ENCODE measurements around the gene CLEC18C.
"Not testable (repeated sequence)": the region's sequence is repeated elsewhere in the genome, so short reads cannot be mapped to it uniquely, and the experiment has no call there.

CLEC18C gene

DNA sequence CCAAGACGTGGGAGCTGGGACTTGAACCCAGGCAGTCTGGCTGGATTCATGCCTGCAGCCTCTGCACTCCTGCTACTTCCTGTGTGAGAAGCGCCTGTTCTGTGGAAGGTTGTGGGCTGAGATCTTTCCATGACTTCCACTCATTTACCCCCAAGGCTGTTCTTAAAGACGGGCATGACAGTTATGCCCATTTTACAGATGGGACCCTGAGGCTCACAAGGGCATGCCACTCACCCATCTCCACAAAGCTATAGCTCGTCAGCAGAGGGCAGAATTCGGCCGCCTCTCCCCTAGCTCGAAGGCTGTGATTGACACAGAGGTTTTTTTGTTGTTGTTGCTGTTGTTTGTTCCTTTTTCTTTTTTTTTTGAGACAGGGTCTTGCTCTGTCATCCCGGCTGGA lies 26.5 kb downstream of the CLEC18C start:
- not testable (repeated sequence) for H3K4me1 ChIP-seq (ENCODE audit: control insufficient read depth, insufficient read depth, low read length); H3K36me3 ChIP-seq (ENCODE audit: control insufficient read depth, insufficient read depth, low read length); H3K27me3 ChIP-seq (ENCODE audit: control insufficient read depth, insufficient read depth, low read length); H3K9me3 ChIP-seq (ENCODE audit: control insufficient read depth, low read length); H3K9ac ChIP-seq (ENCODE audit: low read length); H3K4me3 ChIP-seq (ENCODE audit: low read length)

- not testable (repeated sequence) for H3K4me3 ChIP-seq (ENCODE audit: low read length); H3K9me3 ChIP-seq (ENCODE audit: control insufficient read depth, low read length); H3K4me1 ChIP-seq (ENCODE audit: control insufficient read depth, insufficient read depth, low read length); H3K36me3 ChIP-seq (ENCODE audit: control insufficient read depth, insufficient read depth, low read length); H3K9ac ChIP-seq (ENCODE audit: low read length); H3K27me3 ChIP-seq (ENCODE audit: control insufficient read depth, insufficient read depth, low read length)
These were observed 29.9 kb downstream of the CLEC18C start for GRCh38 chr16:70203508-70203907.

GRCh38 chr16:70204010-70204409 lies 30.4 kb downstream of the CLEC18C start:
- H3K9ac ChIP-seq (ENCODE audit: low read length); H3K9me3 ChIP-seq (ENCODE audit: control insufficient read depth, low read length); H3K4me3 ChIP-seq (ENCODE audit: low read length); H3K4me1 ChIP-seq (ENCODE audit: control insufficient read depth, insufficient read depth, low read length); H3K36me3 ChIP-seq (ENCODE audit: control insufficient read depth, insufficient read depth, low read length); H3K27me3 ChIP-seq (ENCODE audit: control insufficient read depth, insufficient read depth, low read length): not testable (repeated sequence)

DNA sequence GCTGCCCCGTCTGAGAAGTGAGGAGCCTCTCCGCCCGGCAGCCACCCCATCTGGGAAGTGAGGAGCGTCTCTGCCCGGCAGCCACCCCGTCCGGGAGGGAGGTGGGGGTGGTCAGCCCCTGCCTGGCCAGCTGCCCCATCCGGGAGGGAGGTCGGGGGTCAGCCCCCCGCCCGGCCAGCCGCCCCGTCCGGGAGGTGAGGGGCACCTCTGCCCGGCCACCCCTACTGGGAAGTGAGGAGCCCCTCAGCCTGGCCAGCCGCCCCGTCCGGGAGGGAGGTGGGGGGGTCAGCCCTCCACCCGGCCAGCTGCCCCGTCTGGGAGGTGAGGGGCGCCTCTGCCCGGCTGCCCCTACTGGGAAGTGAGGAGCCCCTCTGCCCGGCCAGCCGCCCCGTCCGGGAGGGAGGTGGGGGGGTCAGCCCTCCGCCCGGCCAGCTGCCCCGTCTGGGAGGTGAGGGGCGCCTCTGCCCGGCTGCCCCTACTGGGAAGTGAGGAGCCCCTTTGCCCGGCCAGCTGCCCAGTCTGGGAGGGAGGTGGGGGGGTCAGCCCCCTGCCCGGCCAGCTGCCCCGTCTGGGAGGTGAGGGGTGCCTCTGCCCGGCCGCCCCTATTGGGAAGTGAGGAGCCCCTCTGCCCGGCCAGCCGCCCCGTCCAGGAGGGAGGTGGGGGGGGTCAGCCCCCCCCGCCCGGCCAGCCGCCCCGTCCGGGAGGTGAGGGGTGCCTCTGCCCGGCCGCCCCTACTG lies 31.2 kb downstream of the CLEC18C start:
- not testable (repeated sequence) for H3K27me3 ChIP-seq (ENCODE audit: control insufficient read depth, insufficient read depth, low read length); H3K9ac ChIP-seq (ENCODE audit: low read length); H3K4me1 ChIP-seq (ENCODE audit: control insufficient read depth, insufficient read depth, low read length); H3K36me3 ChIP-seq (ENCODE audit: control insufficient read depth, insufficient read depth, low read length); H3K9me3 ChIP-seq (ENCODE audit: control insufficient read depth, low read length); H3K4me3 ChIP-seq (ENCODE audit: low read length)

DNA sequence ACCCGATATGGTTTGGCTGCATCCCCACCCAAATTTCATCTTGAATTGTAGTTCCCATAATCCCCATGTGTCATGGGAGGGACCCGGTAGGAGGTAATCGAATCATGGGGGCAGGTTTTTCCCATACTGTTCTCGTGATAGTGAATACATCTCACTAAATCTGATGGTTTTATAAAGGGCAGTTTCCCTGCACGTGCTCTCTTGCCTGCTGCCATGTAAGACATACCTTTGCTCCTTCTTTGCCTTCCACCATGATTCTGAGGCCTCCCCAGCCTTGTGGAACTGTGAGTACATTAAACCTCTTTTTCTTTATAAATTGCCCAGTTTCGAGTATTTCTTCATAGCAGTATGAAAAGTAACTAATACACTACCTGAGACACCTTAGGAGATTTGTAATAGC lies 32.8 kb downstream of the CLEC18C start:
- not testable (repeated sequence) for H3K27me3 ChIP-seq (ENCODE audit: control insufficient read depth, insufficient read depth, low read length); H3K9me3 ChIP-seq (ENCODE audit: control insufficient read depth, low read length); H3K9ac ChIP-seq (ENCODE audit: low read length); H3K4me1 ChIP-seq (ENCODE audit: control insufficient read depth, insufficient read depth, low read length); H3K36me3 ChIP-seq (ENCODE audit: control insufficient read depth, insufficient read depth, low read length); H3K4me3 ChIP-seq (ENCODE audit: low read length)

DNA sequence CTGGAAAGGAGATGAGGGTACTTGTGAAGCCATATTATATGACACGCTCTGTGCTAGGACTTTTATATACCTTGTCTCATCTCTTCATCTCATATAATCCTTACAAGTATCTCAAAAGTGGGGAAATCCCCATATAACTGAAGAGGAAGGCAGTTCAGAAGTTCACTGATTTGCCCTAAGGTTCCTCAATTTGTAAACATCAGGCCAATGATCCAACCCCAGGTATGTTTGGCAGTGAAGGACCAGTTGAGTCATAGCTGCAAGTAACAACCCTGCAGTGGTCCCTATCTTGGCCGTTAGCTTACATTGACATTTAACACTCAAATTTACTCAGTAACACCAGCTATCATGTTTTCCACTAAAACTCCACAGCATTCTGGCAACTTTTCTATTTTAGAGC lies 45.0 kb downstream of the CLEC18C start:
- H3K27me3 ChIP-seq (ENCODE audit: control insufficient read depth, insufficient read depth, low read length); H3K9ac ChIP-seq (ENCODE audit: low read length); H3K9me3 ChIP-seq (ENCODE audit: control insufficient read depth, low read length); H3K4me3 ChIP-seq (ENCODE audit: low read length); H3K36me3 ChIP-seq (ENCODE audit: control insufficient read depth, insufficient read depth, low read length); H3K4me1 ChIP-seq (ENCODE audit: control insufficient read depth, insufficient read depth, low read length): not testable (repeated sequence)

DNA sequence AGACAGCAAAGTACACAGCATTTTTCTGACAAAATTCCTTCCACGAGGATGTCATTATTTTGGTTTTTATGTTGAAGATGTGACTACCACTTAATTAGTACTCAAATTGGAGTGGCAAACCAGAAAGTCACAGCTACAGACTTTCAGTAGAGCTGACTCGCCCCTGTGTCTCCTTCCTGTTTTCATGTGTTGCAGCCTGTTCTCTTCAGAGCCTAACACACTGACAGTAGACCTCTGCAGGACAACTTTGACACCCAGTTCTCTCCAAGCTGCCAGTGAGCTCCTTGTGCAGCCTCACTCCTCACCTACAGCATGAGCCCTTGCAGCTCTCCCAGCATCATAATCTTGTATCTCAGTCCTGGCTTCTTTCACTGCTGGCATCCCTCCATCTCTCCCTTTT lies 49.0 kb downstream of the CLEC18C start:
- not testable (repeated sequence) for H3K36me3 ChIP-seq (ENCODE audit: control insufficient read depth, insufficient read depth, low read length); H3K4me3 ChIP-seq (ENCODE audit: low read length); H3K9me3 ChIP-seq (ENCODE audit: control insufficient read depth, low read length); H3K27me3 ChIP-seq (ENCODE audit: control insufficient read depth, insufficient read depth, low read length); H3K4me1 ChIP-seq (ENCODE audit: control insufficient read depth, insufficient read depth, low read length); H3K9ac ChIP-seq (ENCODE audit: low read length)

DNA sequence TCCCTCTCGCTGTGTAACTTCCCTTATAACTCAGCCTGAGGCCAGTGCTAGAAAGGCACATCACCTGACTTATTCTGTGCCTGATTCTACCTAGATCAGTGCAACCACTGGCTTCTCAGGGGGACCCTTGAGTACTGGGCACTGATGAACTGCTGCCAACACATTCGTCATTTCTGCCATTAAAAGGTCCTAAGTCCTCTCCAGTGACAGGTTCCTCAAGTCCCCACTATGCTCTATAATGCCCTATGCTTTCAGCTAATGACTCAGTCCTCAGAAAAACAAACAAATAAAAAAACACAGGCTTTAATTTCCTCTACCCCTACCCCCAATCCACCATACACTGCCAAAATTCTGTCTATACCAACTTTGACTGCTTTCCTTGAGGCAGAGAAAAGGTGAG lies 49.6 kb downstream of the CLEC18C start:
- not testable (repeated sequence) for H3K9me3 ChIP-seq (ENCODE audit: control insufficient read depth, low read length); H3K36me3 ChIP-seq (ENCODE audit: control insufficient read depth, insufficient read depth, low read length); H3K27me3 ChIP-seq (ENCODE audit: control insufficient read depth, insufficient read depth, low read length); H3K9ac ChIP-seq (ENCODE audit: low read length); H3K4me3 ChIP-seq (ENCODE audit: low read length); H3K4me1 ChIP-seq (ENCODE audit: control insufficient read depth, insufficient read depth, low read length)

- not testable (repeated sequence) for H3K9me3 ChIP-seq (ENCODE audit: control insufficient read depth, low read length); H3K27me3 ChIP-seq (ENCODE audit: control insufficient read depth, insufficient read depth, low read length); H3K4me1 ChIP-seq (ENCODE audit: control insufficient read depth, insufficient read depth, low read length); H3K4me3 ChIP-seq (ENCODE audit: low read length); H3K36me3 ChIP-seq (ENCODE audit: control insufficient read depth, insufficient read depth, low read length); H3K9ac ChIP-seq (ENCODE audit: low read length)
These were observed 50.5 kb downstream of the CLEC18C start for GRCh38 chr16:70223971-70224513.

DNA sequence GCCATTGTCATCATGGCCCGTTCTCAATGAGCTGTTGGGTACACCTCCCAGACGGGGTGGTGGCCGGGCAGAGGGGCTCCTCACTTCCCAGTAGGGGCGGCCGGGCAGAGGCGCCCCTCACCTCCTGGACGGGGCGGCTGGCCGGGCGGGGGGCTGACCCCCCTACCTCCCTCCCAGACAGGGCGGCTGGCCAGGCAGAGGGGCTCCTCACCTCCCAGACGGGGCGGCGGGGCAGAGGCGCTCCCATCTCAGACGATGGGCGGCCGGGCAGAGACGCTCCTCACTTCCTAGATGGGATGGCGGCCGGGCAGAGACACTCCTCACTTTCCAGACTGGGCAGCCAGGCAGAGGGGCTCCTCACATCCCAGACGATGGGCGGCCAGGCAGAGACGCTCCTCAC lies 51.1 kb downstream of the CLEC18C start:
- not testable (repeated sequence) for H3K27me3 ChIP-seq (ENCODE audit: control insufficient read depth, insufficient read depth, low read length); H3K9ac ChIP-seq (ENCODE audit: low read length); H3K4me1 ChIP-seq (ENCODE audit: control insufficient read depth, insufficient read depth, low read length); H3K4me3 ChIP-seq (ENCODE audit: low read length); H3K9me3 ChIP-seq (ENCODE audit: control insufficient read depth, low read length); H3K36me3 ChIP-seq (ENCODE audit: control insufficient read depth, insufficient read depth, low read length)

DNA sequence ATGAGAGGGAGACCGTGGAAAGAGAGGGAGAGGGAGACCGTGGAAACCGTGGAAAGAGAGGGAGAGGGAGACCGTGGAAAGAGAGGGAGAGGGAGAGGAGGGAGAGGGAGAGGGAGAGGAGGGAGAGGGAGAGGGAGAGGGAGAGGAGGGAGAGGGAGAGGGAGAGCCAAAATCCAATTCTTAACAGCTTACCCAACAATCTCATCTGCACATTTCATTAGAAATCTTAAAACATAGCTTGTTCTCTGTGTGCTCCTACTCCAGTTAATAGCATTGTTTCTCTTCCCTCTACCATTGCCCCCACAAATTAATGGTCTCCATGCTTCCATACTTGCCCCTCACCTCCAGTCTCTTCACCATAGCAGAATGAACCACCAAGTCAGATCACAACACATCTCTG lies 51.8 kb downstream of the CLEC18C start:
- not testable (repeated sequence) for H3K9ac ChIP-seq (ENCODE audit: low read length); H3K27me3 ChIP-seq (ENCODE audit: control insufficient read depth, insufficient read depth, low read length); H3K4me1 ChIP-seq (ENCODE audit: control insufficient read depth, insufficient read depth, low read length); H3K36me3 ChIP-seq (ENCODE audit: control insufficient read depth, insufficient read depth, low read length); H3K4me3 ChIP-seq (ENCODE audit: low read length); H3K9me3 ChIP-seq (ENCODE audit: control insufficient read depth, low read length)

- not testable (repeated sequence) for H3K9ac ChIP-seq (ENCODE audit: low read length); H3K9me3 ChIP-seq (ENCODE audit: control insufficient read depth, low read length); H3K4me3 ChIP-seq (ENCODE audit: low read length); H3K4me1 ChIP-seq (ENCODE audit: control insufficient read depth, insufficient read depth, low read length); H3K27me3 ChIP-seq (ENCODE audit: control insufficient read depth, insufficient read depth, low read length); H3K36me3 ChIP-seq (ENCODE audit: control insufficient read depth, insufficient read depth, low read length)
These were observed 52.4 kb downstream of the CLEC18C start for GRCh38 chr16:70226024-70226423.

GRCh38 chr16:70231831-70232230 lies 58.2 kb downstream of the CLEC18C start:
- H3K4me3 ChIP-seq (ENCODE audit: low read length); H3K36me3 ChIP-seq (ENCODE audit: control insufficient read depth, insufficient read depth, low read length); H3K27me3 ChIP-seq (ENCODE audit: control insufficient read depth, insufficient read depth, low read length); H3K4me1 ChIP-seq (ENCODE audit: control insufficient read depth, insufficient read depth, low read length); H3K9ac ChIP-seq (ENCODE audit: low read length); H3K9me3 ChIP-seq (ENCODE audit: control insufficient read depth, low read length): not testable (repeated sequence)

All from mucosa of stomach (tissue), 1 donor.